ENCODE results near the gene PTPRM. TPM values are rescaled to one million over a fixed set of nuclear protein-coding genes. Genes with fewer than 3 reads are reported as not detected.

Gene PTPRM
- total RNA-seq, 1 donor from 2014 or later = 63.2 TPM

DNA sequence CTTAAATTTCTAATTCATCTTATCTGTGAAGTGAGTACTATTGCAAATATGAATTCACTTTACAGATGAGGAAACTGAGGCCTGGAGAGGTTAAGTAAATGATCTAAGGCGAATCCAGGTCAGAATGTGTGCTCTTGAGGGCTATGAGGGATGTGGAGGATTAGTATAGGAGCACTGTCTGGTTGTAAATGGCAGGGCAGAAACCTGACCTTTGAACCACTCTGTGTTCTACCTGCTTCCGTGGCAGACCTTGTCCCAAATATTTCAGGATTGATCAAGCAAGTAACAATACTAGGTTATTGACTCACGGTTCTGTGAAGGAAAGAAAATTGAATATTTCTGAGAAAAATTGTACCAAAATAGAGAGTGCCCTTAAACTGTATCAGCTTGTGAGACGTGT, 74.7 kb downstream of the PTPRM start:
- no peak overlapping the region for H3K4me3 ChIP-seq (ENCODE audit: low read depth, low read length)
- no peak for DNase-seq (ENCODE audit: low read depth)
- TF ChIP-seq, protein P1, sequence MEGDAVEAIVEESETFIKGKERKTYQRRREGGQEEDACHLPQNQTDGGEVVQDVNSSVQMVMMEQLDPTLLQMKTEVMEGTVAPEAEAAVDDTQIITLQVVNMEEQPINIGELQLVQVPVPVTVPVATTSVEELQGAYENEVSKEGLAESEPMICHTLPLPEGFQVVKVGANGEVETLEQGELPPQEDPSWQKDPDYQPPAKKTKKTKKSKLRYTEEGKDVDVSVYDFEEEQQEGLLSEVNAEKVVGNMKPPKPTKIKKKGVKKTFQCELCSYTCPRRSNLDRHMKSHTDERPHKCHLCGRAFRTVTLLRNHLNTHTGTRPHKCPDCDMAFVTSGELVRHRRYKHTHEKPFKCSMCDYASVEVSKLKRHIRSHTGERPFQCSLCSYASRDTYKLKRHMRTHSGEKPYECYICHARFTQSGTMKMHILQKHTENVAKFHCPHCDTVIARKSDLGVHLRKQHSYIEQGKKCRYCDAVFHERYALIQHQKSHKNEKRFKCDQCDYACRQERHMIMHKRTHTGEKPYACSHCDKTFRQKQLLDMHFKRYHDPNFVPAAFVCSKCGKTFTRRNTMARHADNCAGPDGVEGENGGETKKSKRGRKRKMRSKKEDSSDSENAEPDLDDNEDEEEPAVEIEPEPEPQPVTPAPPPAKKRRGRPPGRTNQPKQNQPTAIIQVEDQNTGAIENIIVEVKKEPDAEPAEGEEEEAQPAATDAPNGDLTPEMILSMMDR (conservative IDR thresholded peaks at IDR 0.05; ENCODE audit: low read depth, low read length) = no peak

DNA sequence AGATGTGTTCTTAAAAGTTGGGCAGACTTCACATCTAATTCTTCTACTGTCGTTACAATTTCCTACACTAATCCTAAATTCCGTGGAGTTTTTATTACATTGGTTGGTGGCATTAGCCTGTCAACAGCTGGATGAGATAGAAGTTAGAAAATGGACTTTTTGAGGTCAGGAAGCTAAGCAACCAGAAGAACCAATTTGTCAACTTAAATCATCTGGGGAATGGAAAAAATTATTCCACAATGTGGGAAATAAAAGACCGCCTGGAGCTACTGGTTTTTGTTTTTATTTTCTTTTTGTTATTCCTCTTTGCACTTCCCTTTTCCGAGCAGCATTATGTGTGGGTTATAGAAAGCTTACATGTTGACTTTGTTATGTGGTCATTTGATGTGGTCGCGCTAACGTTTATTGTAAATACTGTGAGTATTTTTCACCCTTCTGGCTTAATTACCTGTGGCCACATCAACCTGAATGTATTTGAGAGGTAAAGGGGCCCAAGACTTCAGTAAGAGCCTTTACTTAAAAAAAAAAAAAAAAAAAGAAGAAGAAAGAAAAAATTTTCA, 75.3 kb downstream of the PTPRM start:
- no peak overlapping the region for H3K4me3 ChIP-seq (ENCODE audit: low read depth, low read length)

DNA sequence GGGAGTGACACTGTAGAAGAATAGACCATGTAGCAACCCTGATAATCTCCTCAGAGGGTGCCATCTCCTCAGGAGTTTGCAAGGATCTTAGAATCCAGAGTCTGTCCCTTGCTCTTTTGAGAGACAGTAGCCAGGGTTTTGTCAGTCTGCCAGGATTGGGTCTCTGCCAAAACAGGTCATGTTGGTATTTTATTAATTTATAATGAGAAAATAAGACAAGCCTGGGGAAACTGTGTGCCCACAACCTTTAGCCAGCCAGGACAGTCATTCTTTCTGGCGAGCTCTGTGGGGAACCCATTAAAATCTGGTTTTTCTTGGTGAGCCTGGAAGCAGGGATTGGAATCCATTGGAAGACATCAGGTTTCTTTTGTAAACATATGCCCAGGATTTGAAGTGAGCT, 78.6 kb downstream of the PTPRM start:
- no peak overlapping the region for H3K4me3 ChIP-seq (ENCODE audit: low read depth, low read length)
- TF ChIP-seq, protein P1 (conservative IDR thresholded peaks at IDR 0.05; ENCODE audit: low read depth, low read length) = no peak
- DNase-seq (ENCODE audit: low read depth) = no peak

More for the DNA sequence above, 75.3 kb downstream of the PTPRM start:
- TF ChIP-seq, protein P1 (conservative IDR thresholded peaks at IDR 0.05; ENCODE audit: low read depth, low read length) = no peak
- no peak for DNase-seq (ENCODE audit: low read depth)

DNA sequence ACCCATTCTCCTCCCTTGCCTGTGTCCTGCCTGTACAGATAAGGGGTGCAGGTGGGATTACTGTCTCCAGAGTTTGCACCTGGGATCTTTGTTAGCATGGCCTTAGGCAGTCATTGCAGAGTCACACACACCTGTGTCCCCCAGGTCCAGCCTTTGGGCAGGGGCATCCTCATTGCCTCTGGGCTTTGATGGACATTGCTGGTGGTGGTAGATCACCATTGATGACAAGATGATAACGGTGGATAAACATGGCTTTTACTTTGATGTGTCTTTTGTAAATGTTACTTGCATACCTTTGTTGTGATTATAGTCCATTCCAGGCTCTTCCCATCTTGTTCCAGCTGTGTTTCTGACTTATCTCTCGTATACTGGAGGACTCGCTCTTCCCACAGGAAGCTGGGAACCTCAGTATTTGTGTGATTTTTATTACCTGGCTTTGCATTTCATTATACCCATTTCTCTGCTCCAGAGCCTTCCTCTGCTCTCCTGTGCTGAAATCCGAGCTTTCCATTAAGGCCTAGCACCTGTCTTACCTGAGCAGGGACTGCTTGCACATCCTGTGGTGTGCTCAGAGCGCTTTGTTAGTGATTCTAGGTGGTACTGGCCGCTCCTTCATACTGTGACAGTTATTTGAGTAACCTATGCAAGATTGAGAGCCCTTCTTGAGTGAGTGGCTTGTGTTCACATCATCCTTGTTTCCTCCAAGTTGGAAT, 79.2 kb downstream of the PTPRM start:
- TF ChIP-seq, protein P1 (conservative IDR thresholded peaks at IDR 0.05; ENCODE audit: low read depth, low read length) = no peak
- H3K4me3 ChIP-seq (ENCODE audit: low read depth, low read length) = no peak overlapping the region
- DNase-seq (ENCODE audit: low read depth) = no peak

DNA sequence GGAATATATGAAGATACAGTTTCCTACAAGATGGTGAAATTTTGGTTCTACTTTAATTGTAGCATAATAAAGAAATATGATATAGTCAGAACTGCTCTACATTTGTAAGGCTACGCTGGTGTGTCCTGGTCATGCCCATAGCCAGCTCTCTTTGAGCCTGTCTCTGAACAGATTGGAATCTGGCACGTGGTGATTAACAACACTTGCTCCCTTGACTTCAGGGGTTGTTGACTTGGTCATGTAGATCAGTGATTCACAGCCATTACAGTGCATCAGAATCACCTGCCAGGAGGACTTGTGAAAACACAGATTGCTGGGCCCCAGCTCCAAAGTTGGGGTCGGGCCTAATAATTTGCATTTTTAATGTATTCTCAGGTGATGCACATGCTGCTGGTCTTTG, 80.4 kb downstream of the PTPRM start:
- DNase-seq (ENCODE audit: low read depth) = peak; percentile 59
- no peak overlapping the region for H3K4me3 ChIP-seq (ENCODE audit: low read depth, low read length)
- TF ChIP-seq, protein P1 (conservative IDR thresholded peaks at IDR 0.05; ENCODE audit: low read depth, low read length) = no peak

DNA sequence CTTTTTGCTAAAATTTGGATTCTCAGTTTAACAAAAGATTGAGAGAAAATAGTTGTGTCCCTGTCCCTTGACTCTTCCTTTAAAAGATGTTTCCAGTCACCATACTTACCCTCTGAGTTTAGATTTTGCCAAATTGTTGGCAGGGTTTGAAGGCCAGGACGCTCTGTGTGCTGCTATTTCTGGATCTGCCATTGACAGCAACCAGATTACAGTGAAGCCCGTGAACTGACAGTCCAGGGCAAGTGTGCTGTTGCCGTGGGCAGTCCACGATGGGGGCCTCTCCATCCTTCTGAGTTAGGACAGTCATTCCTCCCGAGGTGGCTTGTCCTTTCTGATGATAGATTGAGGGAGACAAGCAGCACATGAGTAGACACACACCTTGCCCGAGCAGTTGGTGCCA, 89.9 kb downstream of the PTPRM start:
- DNase-seq (ENCODE audit: low read depth) = no peak
- H3K4me3 ChIP-seq (ENCODE audit: low read depth, low read length) = no peak overlapping the region
- TF ChIP-seq, protein P1 (conservative IDR thresholded peaks at IDR 0.05; ENCODE audit: low read depth, low read length) = no peak

DNA sequence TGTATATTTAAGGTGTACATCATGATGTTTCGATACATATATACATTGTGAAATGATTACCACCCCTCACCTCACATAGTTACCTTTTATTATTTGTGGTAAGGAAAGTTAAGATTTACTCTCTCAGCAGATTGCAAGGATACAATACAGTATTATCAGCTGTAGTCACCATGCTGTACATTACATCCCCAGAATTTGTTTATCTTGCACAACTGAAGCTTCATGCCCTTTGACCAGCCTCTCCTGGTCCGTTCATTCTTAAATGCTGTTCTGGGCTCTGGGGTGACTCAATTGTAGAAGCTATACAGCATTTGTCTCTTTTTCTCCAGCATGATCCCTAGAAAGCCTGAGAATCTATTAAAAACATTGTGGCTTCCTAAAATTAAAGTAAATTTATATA, 90.8 kb downstream of the PTPRM start:
- TF ChIP-seq, protein P1 (conservative IDR thresholded peaks at IDR 0.05; ENCODE audit: low read depth, low read length) = no peak
- DNase-seq (ENCODE audit: low read depth) = no peak
- H3K4me3 ChIP-seq (ENCODE audit: low read depth, low read length) = no peak overlapping the region
